SK-N-SH (cell line): ENCODE results near the gene ANKRD11. TPM values are rescaled to one million over a fixed set of nuclear protein-coding genes. Genes with fewer than 3 reads are reported as not detected.

Experiments used
- CTCF ChIA-PET: fragments of 300-600, 350-600 bp; formaldehyde crosslinking; extraction: SDS; loops from one replicate; lab custom pipeline; 2021; lab: Yijun Ruan, JAX
- POLR2A ChIA-PET: fragments of 350-600 bp; sonication (Branson Sonifier 250); formaldehyde crosslinking; extraction: SDS; loops from one replicate; lab custom pipeline; 2020; ENCODE audit warnings: antibody characterized with exemption, inconsistent platforms; lab: Yijun Ruan, JAX
- DNase-seq: peaks from one replicate; pipeline ENCODE4 v3.0.0; 2012
- H2AFZ ChIP-seq: fragments of 200-600 bp; sonication (generic); 2 replicates; pipeline ENCODE4 v1.8.1; 2016; ENCODE audit warnings: antibody characterized with exemption, mild to moderate bottlenecking, low read depth
- H3F3A ChIP-seq: fragments of 200-600 bp; sonication (generic); replicated peaks from 2 replicates; pipeline ENCODE3; 2016; ENCODE audit warnings: antibody characterized with exemption, mild to moderate bottlenecking; ENCODE audit not compliant: insufficient read depth
- H3K27ac ChIP-seq, 2 experiments: fragments of 200-500 bp in 1 of 2; fragments of 200-600 bp in 1 of 2; sonication (Bioruptor generic) in 1 of 2; sonication (generic), shearing (Covaris generic) in 1 of 2; 2 replicates each; pipeline versions ENCODE4 v1.5.1 to v1.6.1; 2014 to 2016; ENCODE audit warnings: low read depth in 2 of 2, inconsistent platforms in 1 of 2, low read length in 1 of 2, mild to moderate bottlenecking in 1 of 2, mixed read lengths in 1 of 2
- H3K27me3 ChIP-seq: fragments of 200-600 bp; sonication (generic), shearing (Covaris generic); 2 replicates; pipeline ENCODE4 v1.6.1; 2016; ENCODE audit warnings: mixed run types; ENCODE audit not compliant: insufficient read depth
- H3K36me3 ChIP-seq, 2 experiments: fragments of 200-500 bp in 1 of 2; fragments of 200-600 bp in 1 of 2; sonication (Bioruptor generic) in 1 of 2; sonication (generic) in 1 of 2; replicated peaks in 1 of 2; 2 replicates each; pipeline versions ENCODE3 to v1.5.1; 2014 to 2016; ENCODE audit warnings: low read length in 1 of 2, mild to moderate bottlenecking in 1 of 2; ENCODE audit not compliant: insufficient read depth in 2 of 2, control insufficient read depth in 1 of 2
- H3K4me1 ChIP-seq, 2 experiments: fragments of 200-500 bp in 1 of 2; fragments of 200-600 bp in 1 of 2; sonication (Bioruptor generic) in 1 of 2; sonication (generic), shearing (Covaris generic) in 1 of 2; 2 replicates each; pipeline versions ENCODE4 v1.5.1 to v1.6.1; 2014 to 2016; ENCODE audit warnings: low read depth in 1 of 2, low read length in 1 of 2, mixed run types in 1 of 2; ENCODE audit not compliant: insufficient read depth in 2 of 2, control insufficient read depth in 1 of 2
- H3K4me2 ChIP-seq: fragments of 200-600 bp; sonication (generic), shearing (Covaris generic); 2 replicates; pipeline ENCODE4 v1.6.1; 2017; ENCODE audit warnings: mixed run types
- H3K4me3 ChIP-seq, 2 experiments: fragments of 200-500 bp in 1 of 2; fragments of 200-600 bp in 1 of 2; sonication (Bioruptor generic) in 1 of 2; sonication (generic), shearing (Covaris generic) in 1 of 2; 2 replicates each; pipeline versions ENCODE4 v1.5.1 to v1.8.1; 2014 to 2016; ENCODE audit warnings: low read depth in 2 of 2, inconsistent platforms in 1 of 2, low read length in 1 of 2, mild to moderate bottlenecking in 1 of 2, mixed read lengths in 1 of 2, moderate library complexity in 1 of 2
- H3K79me2 ChIP-seq: fragments of 200-600 bp; sonication (generic); 2 replicates; pipeline ENCODE4 v1.8.1; 2017; ENCODE audit warnings: mild to moderate bottlenecking; ENCODE audit not compliant: insufficient read depth
- H3K9ac ChIP-seq: fragments of 200-600 bp; sonication (generic); 2 replicates; pipeline ENCODE4 v1.6.1; 2017; ENCODE audit warnings: mixed run types
- H3K9me2 ChIP-seq: fragments of 200-600 bp; sonication (generic); 2 replicates; pipeline ENCODE4 v1.6.1; 2017; ENCODE audit warnings: mixed run types
- H3K9me3 ChIP-seq: fragments of 200-600 bp; sonication (generic); 2 replicates; pipeline ENCODE4 v1.6.1; 2017; ENCODE audit warnings: mixed run types, mild to moderate bottlenecking, moderate library complexity
- H4K20me1 ChIP-seq: fragments of 200-600 bp; sonication (generic); 2 replicates; pipeline ENCODE4 v1.6.1; 2017; ENCODE audit warnings: mild to moderate bottlenecking, mixed run types; ENCODE audit not compliant: insufficient read depth
- FOSL2 ChIP-seq: IDR thresholded peaks from 2 replicates; pipeline ENCODE4 v1.4.0; 2012; ENCODE audit warnings: low read depth, mild to moderate bottlenecking, moderate library complexity, borderline replicate concordance
- FOXJ3 ChIP-seq: sonication (generic); formaldehyde crosslinking; IDR thresholded peaks from 2 replicates; pipeline ENCODE4 v1.5.1; 2020; ENCODE audit warnings: mild to moderate bottlenecking, missing genetic modification reagents
- GABPA ChIP-seq: IDR thresholded peaks from 2 replicates; pipeline ENCODE4 v1.4.0; 2012; ENCODE audit warnings: low read depth, mild to moderate bottlenecking
- GATA2 ChIP-seq: sonication (generic); formaldehyde crosslinking; IDR thresholded peaks from 2 replicates; pipeline ENCODE4 v1.5.0; 2020; ENCODE audit warnings: mild to moderate bottlenecking, missing genetic modification reagents
- IRF3 ChIP-seq: fragments of 150-350 bp; IDR thresholded peaks from 2 replicates; pipeline ENCODE4 v1.6.1; 2016; ENCODE audit warnings: mild to moderate bottlenecking, low read depth, low read length
- MAX ChIP-seq: IDR thresholded peaks from 2 replicates; pipeline ENCODE4 v1.4.0; 2012; ENCODE audit warnings: low read depth
- MEF2A ChIP-seq: IDR thresholded peaks from 2 replicates; pipeline ENCODE4 v1.4.0; 2012; ENCODE audit warnings: low read depth, borderline replicate concordance
- NFIC ChIP-seq: IDR thresholded peaks from 2 replicates; pipeline ENCODE4 v1.4.0; 2012; ENCODE audit warnings: borderline replicate concordance
- NRF1 ChIP-seq: IDR thresholded peaks from 2 replicates; pipeline ENCODE4 v1.6.1; 2012; ENCODE audit warnings: low read depth, mild to moderate bottlenecking, low read length
- POLR2AphosphoS5 ChIP-seq: IDR thresholded peaks from 2 replicates; pipeline ENCODE4 v1.6.1; 2012; ENCODE audit warnings: low read depth, low read length
- RCOR1 ChIP-seq: fragments of 150-350 bp; IDR thresholded peaks from 2 replicates; pipeline ENCODE4 v1.6.1; 2017; ENCODE audit warnings: antibody characterized with exemption, low read length
- REST ChIP-seq: IDR thresholded peaks from 2 replicates; pipeline ENCODE4 v1.6.1; 2012; ENCODE audit warnings: mild to moderate bottlenecking, low read depth, low read length, moderate library complexity
- SMC3 ChIP-seq: IDR thresholded peaks from 2 replicates; pipeline ENCODE4 v1.6.1; 2012; ENCODE audit warnings: low read depth, low read length, improper control_type of control experiment
- TCF12 ChIP-seq: IDR thresholded peaks from 2 replicates; pipeline ENCODE4 v1.4.0; 2012
- TEAD4 ChIP-seq: IDR thresholded peaks from 2 replicates; pipeline ENCODE4 v1.4.0; 2012; ENCODE audit warnings: mild to moderate bottlenecking, borderline replicate concordance; ENCODE audit not compliant: insufficient read depth
- ZBTB33 ChIP-seq: IDR thresholded peaks from 2 replicates; pipeline ENCODE4 v1.4.0; 2012; ENCODE audit warnings: low read depth, borderline replicate concordance
- WGBS: methylation state at CpG from one replicate; pipeline ENCODE4 v1.1.6; 2017; ENCODE audit warnings: low lambda C conversion rate; 5-methylcytosine and 5-hydroxymethylcytosine counted together
- polyA plus RNA-seq, 3 experiments: library from polyadenylated mRNA; depleted of rRNA; stranded (reverse); fragments of >200 nt; gene quantifications; 2 replicates each; pipeline ENCODE4 v1.2.3, GENCODE V29; 2012
- TF ChIP-seq, protein P1 (sequence below): IDR thresholded peaks from 2 replicates; pipeline ENCODE4 v1.4.0; 2012; ENCODE audit warnings: low read depth, borderline replicate concordance

ANKRD11 gene
- polyA plus RNA-seq, 1 of the 3 experiments (the other 2 are of a cell fraction), result 50.2 TPM

DNA sequence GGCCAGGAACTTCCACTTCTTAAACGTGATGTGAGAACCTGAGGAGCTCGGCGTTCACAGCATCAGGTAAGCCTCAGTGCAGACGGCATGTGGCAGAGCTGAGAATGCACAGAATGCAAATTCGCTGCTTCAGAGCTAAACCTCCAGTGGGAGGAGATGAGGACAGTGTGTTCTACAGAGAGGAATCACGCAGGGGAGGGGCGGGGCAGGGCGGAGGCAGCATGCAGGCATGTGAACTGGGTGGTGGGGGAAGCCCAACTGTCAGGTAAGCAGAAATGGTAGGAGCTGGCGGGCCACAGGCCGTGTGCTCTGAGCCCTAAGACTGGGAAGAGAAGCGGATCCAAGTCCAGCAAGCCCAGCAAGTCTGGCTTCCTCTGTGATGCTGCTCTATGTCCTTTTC lies 178.2 kb downstream of the ANKRD11 start:
- peaks cover 20 to 21% of the 10 kb centered on the region in 2 experiments; a peak in 3 of 4 replicates for H3K4me1 ChIP-seq
- CTCF ChIA-PET, result interaction anchor here (0.6 to 1.4 kb wide), 2 partner anchors 23 to 41 kb away, joined by 3 to 5 read pairs; no protein-coding TSS in a partner anchor
- POLR2A ChIA-PET, result no interaction called here
- H4K20me1 ChIP-seq, result peaks cover 80% of the 10 kb centered on the region
- no peak overlapping the region for H3K27ac ChIP-seq
- no peak for DNase-seq
- no peaks in the 10 kb centered on the region for H3K27me3 ChIP-seq
- H3K9ac ChIP-seq, result no peak overlapping the region
- no peaks in the 10 kb centered on the region for H3K9me2 ChIP-seq
- no peak overlapping the region for H3K4me2 ChIP-seq
- no peak for TF ChIP-seq SMC3
- TF ChIP-seq MEF2A, result no peak
- no peak for TF ChIP-seq ZBTB33
- no peak for TF ChIP-seq GABPA
- no peak for TF ChIP-seq GATA2 (CRISPR knock-in tag)
- no peak for TF ChIP-seq MAX
- no peak for TF ChIP-seq POLR2AphosphoS5
- no peak for TF ChIP-seq TCF12
- TF ChIP-seq, all 33 proteins: peak for 0
- Histone ChIP-seq H3K79me2 (peaks cover 100% of the 10 kb centered on the region), H2AFZ (no peak overlapping the region), H3K4me3 (no peak overlapping the region), H3F3A (peaks cover 17% of the 10 kb centered on the region), H3K9me3 (no peaks in the 10 kb centered on the region), H3K36me3 (peaks cover 15 to 30% of the 10 kb centered on the region in 2 experiments)
- 93% methylated on average over 11 of the region's 11 CpGs for WGBS

DNA sequence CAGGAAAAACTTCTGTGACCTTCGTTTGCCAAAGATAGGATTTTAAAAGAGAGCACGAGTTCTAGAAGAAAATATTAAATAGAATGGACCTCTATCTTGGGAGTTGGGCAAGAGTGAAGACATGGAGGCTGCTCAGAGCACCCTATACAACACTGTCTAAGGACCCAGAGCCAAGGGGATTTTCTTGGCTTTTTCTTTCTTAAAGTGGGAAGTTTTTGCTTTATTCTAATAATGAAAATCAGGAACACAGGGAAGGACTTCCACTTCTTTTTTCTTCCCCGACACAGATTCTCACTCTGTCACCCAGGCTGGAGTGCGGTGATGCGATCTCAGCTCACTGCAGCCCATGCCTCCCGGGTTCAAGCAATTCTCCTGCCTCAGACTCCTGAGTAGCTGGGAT lies 178.7 kb downstream of the ANKRD11 start:
- WGBS, result 96% methylated on average over 6 of the region's 6 CpGs
- no peak overlapping the region for H3K9ac ChIP-seq
- POLR2A ChIA-PET, result no interaction called here
- H3K9me2 ChIP-seq, result no peaks in the 10 kb centered on the region
- peaks cover 80% of the 10 kb centered on the region for H4K20me1 ChIP-seq
- peaks cover 15 to 30% of the 10 kb centered on the region in 2 experiments for H3K36me3 ChIP-seq
- CTCF ChIA-PET, result interaction anchor here (1.4 kb wide), 1 partner anchor 23 kb away, joined by 5 read pairs; no protein-coding TSS in a partner anchor
- TF ChIP-seq NRF1, result no peak
- no peak for TF ChIP-seq IRF3
- no peak for TF ChIP-seq MAX
- TF ChIP-seq FOSL2, result no peak
- TF ChIP-seq RCOR1, result no peak
- TF ChIP-seq NFIC, result no peak
- no peak for TF ChIP-seq REST
- no peak for TF ChIP-seq FOXJ3
- TF ChIP-seq, protein P1, sequence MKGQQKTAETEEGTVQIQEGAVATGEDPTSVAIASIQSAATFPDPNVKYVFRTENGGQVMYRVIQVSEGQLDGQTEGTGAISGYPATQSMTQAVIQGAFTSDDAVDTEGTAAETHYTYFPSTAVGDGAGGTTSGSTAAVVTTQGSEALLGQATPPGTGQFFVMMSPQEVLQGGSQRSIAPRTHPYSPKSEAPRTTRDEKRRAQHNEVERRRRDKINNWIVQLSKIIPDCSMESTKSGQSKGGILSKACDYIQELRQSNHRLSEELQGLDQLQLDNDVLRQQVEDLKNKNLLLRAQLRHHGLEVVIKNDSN, result no peak
- no peak for TF ChIP-seq TEAD4
- H3K4me3 ChIP-seq, result no peak overlapping the region
- H3K9me3 ChIP-seq, result no peaks in the 10 kb centered on the region
- DNase-seq, result no peak
- peaks cover 98% of the 10 kb centered on the region for H3K79me2 ChIP-seq
- H3K27ac ChIP-seq, result no peak overlapping the region
- peaks cover 12% of the 10 kb centered on the region for H3F3A ChIP-seq
- H3K4me2 ChIP-seq, result no peak overlapping the region
- H3K4me1 ChIP-seq, result peaks cover 15% of the 10 kb centered on the region in 2 experiments; a peak in 3 of 4 replicates
- H3K27me3 ChIP-seq, result no peaks in the 10 kb centered on the region
- no peak overlapping the region for H2AFZ ChIP-seq
